ENCODE data around the gene MMP21. TPM values are rescaled to one million over a fixed set of nuclear protein-coding genes. Genes with fewer than 3 reads are reported as not detected.

MMP21 gene
- total and polyA plus RNA-seq, 2 of the 13 experiments (the other 11 are each of a cell fraction or from before 2014, with no cell fraction given), result not detected

GRCh38 chr10:125720002-125720382 is 55.6 kb downstream of the MMP21 start:
- DNase-seq (ENCODE audit: low spot score) (peak; percentile 7), ATAC-seq (peak; percentile 11), FAIRE-seq (no peak)
- H2AFZ ChIP-seq (ENCODE audit: low read length), result peak overlapping the region; percentile 29
- H3K27ac ChIP-seq (ENCODE audit: extremely low read length, insufficient read depth, low read length), result peak overlapping the region; percentile 77
- CTCF ChIA-PET (ENCODE audit: low intra/inter-chr PET ratio, low total read pairs), result no interaction called here
- POLR2A ChIA-PET, result interaction anchor here (0.7 to 1.0 kb wide), 3 partner anchors 12 to 60 kb away, joined by 3 to 11 read pairs (median 4); no protein-coding TSS in a partner anchor
- intact Hi-C loops (cut with micrococcal nuclease; ENCODE audit: unreplicated experiment) (no loop called here), in situ Hi-C loops (cut with HindIII; ENCODE audit: extremely low pct_ligation_motif_present, low pct_unique_long_range_greater_than_20kb) (no loop called here)
- peak overlapping the region; percentile 76 to 92 (median 87) for H3K4me3 ChIP-seq (replicated peaks in 1 of 3; ENCODE audit: insufficient read depth in 1 of 3, low read depth in 2 of 3, low read length in 3 of 3)
- peaks cover 25% of the 10 kb centered on the region for H3K4me1 ChIP-seq (ENCODE audit: insufficient read depth, low read length)
- H3K9ac ChIP-seq (ENCODE audit: insufficient read depth, low read depth, low read length), result peak overlapping the region; percentile 90
- no peaks in the 10 kb centered on the region for H4K20me1 ChIP-seq (ENCODE audit: insufficient read depth, low read length)
- no peaks in the 10 kb centered on the region; a peak in 1 of 5 replicates for H3K27me3 ChIP-seq (ENCODE audit: control insufficient read depth in 1 of 2, insufficient read depth in 2 of 2, low read length in 2 of 2)
- peaks cover 2 to 35% of the 10 kb centered on the region in 2 experiments for H3K36me3 ChIP-seq (replicated peaks in 1 of 2; ENCODE audit: control insufficient read depth in 1 of 2, insufficient read depth in 2 of 2, low read length in 2 of 2)
- H3K79me2 ChIP-seq (ENCODE audit: insufficient read depth, low read length), result peaks cover 19% of the 10 kb centered on the region
- peak overlapping the region; percentile 53 for H3K4me2 ChIP-seq (ENCODE audit: low read depth, low read length)
- H3K9me3 ChIP-seq (ENCODE audit: low read length), result no peaks in the 10 kb centered on the region
- WGBS (ENCODE audit: low lambda C conversion rate), result under 1% methylated on average over 15 of the region's 15 CpGs
- TSS peak; percentile 62 for BruUV-seq (replicated peaks)
- TF ChIP-seq POLR2AphosphoS5 (IDR thresholded peaks at IDR 0.05; ENCODE audit: low read depth, low read length) (no peak), ZNF564 (CRISPR knock-in tag; IDR thresholded peaks at IDR 0.05) (peak; percentile 57; the same call in 1 of the 2 replicates), ZNF607 (CRISPR knock-in tag; IDR thresholded peaks at IDR 0.05; ENCODE audit: borderline replicate concordance) (0 out of 2 replicates have a peak, but pooled peaks have one; percentile 2), STAT6 (CRISPR knock-in tag; IDR thresholded peaks at IDR 0.05; ENCODE audit: borderline replicate concordance) (0 out of 2 replicates have a peak, but pooled peaks have one; percentile 55), TIGD3 (CRISPR knock-in tag; IDR thresholded peaks at IDR 0.05; ENCODE audit: borderline replicate concordance) (no peak), KDM5A (IDR thresholded peaks at IDR 0.05; ENCODE audit: borderline replicate concordance, low read length) (peak; percentile 53; the same call in 1 of the 2 replicates), ZKSCAN1 (IDR thresholded peaks at IDR 0.05; ENCODE audit: low read length) (no peak), ZSCAN20 (CRISPR knock-in tag; IDR thresholded peaks at IDR 0.05; ENCODE audit: borderline replicate concordance) (no peak), MAF1 (CRISPR knock-in tag; IDR thresholded peaks at IDR 0.05; ENCODE audit: borderline replicate concordance) (no peak), HNRNPLL (IDR thresholded peaks at IDR 0.05; ENCODE audit: low read depth, low read length, poor library complexity, severe bottlenecking) (no peak), HDAC1 (CRISPR knock-in tag; IDR thresholded peaks at IDR 0.05) (no peak), GTF2F1 (IDR thresholded peaks at IDR 0.05; ENCODE audit: low read length) (no peak), FOXP4 (CRISPR knock-in tag; IDR thresholded peaks at IDR 0.05) (no peak), ZNF431 (CRISPR knock-in tag; IDR thresholded peaks at IDR 0.05; ENCODE audit: borderline replicate concordance, low read depth) (no peak), HNRNPUL1 (IDR thresholded peaks at IDR 0.05; ENCODE audit: low read depth, low read length) (no peak), FOXM1 (CRISPR knock-in tag; IDR thresholded peaks at IDR 0.05) (no peak), RNF219 (CRISPR knock-in tag; IDR thresholded peaks at IDR 0.05) (no peak)
